IPS-18a (cell line): Measurements from ENCODE around the gene SFN.
"Not testable (repeated sequence)": the region's sequence is repeated elsewhere in the genome, so short reads cannot be mapped to it uniquely, and the experiment has no call there.

Source experiments
- H3K27ac ChIP-seq: one replicate; pipeline ENCODE4 v1.5.1; 2013; ENCODE audit warnings: low read length
- H3K27me3 ChIP-seq: one replicate; pipeline ENCODE4 v1.6.1; 2013; ENCODE audit warnings: mild to moderate bottlenecking, low read length; ENCODE audit not compliant: control insufficient read depth, insufficient read depth
- H3K36me3 ChIP-seq: one replicate; pipeline ENCODE4 v1.6.1; 2013; ENCODE audit warnings: low read depth, low read length; ENCODE audit not compliant: control insufficient read depth
- H3K4me1 ChIP-seq: one replicate; pipeline ENCODE4 v1.6.1; 2013; ENCODE audit warnings: low read depth, low read length; ENCODE audit not compliant: control insufficient read depth
- H3K4me3 ChIP-seq: one replicate; pipeline ENCODE4 v1.5.1; 2013; ENCODE audit warnings: low read length
- H3K9ac ChIP-seq: one replicate; pipeline ENCODE4 v1.6.1; 2013; ENCODE audit warnings: mild to moderate bottlenecking, low read length, moderate library complexity
- H3K9me3 ChIP-seq: one replicate; pipeline ENCODE4 v1.6.1; 2013; ENCODE audit warnings: low read depth, low read length; ENCODE audit not compliant: control insufficient read depth

SFN gene

DNA sequence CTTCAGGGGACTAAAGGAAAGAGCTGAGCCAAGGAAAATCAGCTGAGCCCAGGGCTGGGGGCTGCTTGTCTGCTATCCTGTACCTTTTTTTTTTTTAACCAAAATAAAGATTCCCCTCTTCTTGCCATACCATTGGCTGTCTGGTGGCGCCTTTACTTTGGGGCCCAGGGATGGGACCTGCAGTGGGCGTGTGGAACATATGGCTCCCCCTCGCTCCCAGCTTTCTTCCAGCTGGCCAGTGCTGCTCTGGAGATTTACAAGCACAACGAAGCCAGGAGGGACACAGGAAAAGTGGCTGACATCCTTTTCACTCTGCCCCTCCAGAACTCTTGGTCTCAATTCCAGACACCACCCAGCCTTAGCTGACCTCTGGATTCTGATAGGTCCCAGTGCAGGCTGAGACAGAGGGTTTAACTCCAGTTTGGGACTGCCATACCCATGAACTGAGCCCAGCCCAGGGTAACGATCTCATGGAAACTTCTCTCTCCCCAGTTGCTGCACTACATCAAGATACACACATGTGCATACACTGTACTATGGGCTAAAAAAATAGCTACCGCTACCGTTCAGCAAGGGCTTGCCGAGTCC, 5.4 kb upstream of the SFN start:
- H3K9ac ChIP-seq: no peak overlapping the region
- H3K27ac ChIP-seq: no peak overlapping the region
- no peak overlapping the region for H3K4me3 ChIP-seq
- H3K36me3 ChIP-seq: no peaks in the 10 kb centered on the region
- no peaks in the 10 kb centered on the region for H3K27me3 ChIP-seq
- H3K4me1 ChIP-seq: peaks cover 5% of the 10 kb centered on the region
- no peaks in the 10 kb centered on the region for H3K9me3 ChIP-seq

DNA sequence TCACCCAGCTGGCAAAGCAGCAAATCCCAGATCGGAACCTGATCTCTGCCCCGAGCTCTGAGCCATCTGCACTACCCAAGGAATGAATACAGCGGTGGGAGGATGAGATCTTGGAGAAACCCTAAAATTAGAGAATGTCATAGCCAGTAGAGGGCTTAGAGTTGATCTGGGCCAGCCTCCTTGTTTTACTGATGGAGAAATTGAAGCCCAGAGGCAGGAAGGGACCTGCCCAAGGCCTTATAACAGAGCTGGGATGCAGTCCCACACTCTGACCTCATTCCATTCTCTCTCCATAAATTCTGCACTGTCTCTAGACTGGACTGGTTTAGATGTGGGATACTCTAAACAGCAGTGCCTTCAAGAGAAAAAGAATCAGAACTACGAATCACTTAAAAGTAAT, 4.8 kb upstream of the SFN start:
- Histone ChIP-seq H3K4me1 (peaks cover 5% of the 10 kb centered on the region), H3K27me3 (no peaks in the 10 kb centered on the region), H3K9me3 (no peaks in the 10 kb centered on the region), H3K36me3 (no peaks in the 10 kb centered on the region), H3K4me3 (no peak overlapping the region), H3K9ac (no peak overlapping the region), H3K27ac (no peak overlapping the region)

DNA sequence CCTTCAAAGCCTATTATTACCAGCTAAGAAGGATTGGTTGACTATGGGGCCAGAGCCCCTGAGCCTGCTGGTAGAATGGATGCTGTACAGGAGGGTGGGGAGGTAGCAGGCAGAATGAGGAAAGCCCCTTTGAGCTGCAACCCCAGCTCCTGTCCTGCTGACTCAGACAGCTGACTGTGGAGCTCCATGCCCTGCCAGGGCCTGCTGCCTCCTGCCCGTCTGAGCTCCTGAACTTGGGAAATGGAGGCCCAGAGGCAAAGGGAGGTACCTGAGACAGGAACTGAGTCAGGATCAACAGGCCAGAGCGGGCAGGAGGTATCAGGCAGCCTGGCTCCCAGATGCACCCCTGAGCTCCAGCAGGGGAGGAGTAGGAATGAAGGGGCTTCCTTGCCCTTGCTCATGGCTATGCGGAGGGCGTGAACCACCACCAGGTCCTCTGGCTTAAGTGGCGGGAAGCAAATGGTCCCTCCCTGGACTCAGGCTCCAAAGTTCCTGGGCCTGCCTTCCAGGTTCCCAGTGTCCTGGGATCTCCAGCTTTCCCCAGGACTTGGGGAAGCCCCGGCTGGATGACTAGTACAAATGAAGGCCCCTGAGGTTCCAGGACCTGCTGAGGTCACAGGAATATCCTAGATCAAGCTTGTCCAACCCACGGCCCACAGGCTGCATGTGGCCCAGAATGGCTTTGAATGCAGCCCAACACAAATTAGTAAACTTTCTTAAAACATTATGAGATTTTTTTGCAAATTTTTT, 3.9 kb upstream of the SFN start:
- H3K4me1 ChIP-seq: peaks cover 5% of the 10 kb centered on the region
- no peaks in the 10 kb centered on the region for H3K36me3 ChIP-seq
- H3K9me3 ChIP-seq: no peaks in the 10 kb centered on the region
- H3K27me3 ChIP-seq: peaks cover 7% of the 10 kb centered on the region
- H3K4me3 ChIP-seq: no peak overlapping the region
- H3K27ac ChIP-seq: no peak overlapping the region
- H3K9ac ChIP-seq: no peak overlapping the region

DNA sequence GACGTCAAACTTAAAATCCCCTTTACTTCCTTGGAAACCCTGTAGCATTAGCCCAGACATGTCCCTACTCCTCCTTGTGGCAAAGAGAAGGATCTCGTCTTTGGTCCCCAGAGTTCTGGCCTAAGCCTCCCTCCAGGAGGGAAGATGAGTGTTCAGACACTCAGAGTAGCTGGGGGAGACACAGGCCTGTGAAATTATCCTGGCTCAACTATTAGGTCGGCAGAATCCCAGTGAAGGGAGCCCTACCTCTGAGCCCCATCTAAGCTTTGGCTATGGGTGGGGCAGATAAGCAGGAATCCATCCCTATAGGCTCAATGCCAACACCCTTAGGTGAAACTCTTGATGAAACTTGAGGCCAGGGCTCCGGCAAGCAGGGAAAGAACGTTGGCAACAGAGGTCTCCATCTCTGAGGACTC, 1.7 kb upstream of the SFN start:
- H3K36me3 ChIP-seq: no peaks in the 10 kb centered on the region
- peaks cover 12% of the 10 kb centered on the region for H3K27me3 ChIP-seq
- no peaks in the 10 kb centered on the region for H3K9me3 ChIP-seq
- H3K9ac ChIP-seq: no peak overlapping the region
- no peak overlapping the region for H3K4me3 ChIP-seq
- no peak overlapping the region for H3K27ac ChIP-seq
- peaks cover 5% of the 10 kb centered on the region for H3K4me1 ChIP-seq

DNA sequence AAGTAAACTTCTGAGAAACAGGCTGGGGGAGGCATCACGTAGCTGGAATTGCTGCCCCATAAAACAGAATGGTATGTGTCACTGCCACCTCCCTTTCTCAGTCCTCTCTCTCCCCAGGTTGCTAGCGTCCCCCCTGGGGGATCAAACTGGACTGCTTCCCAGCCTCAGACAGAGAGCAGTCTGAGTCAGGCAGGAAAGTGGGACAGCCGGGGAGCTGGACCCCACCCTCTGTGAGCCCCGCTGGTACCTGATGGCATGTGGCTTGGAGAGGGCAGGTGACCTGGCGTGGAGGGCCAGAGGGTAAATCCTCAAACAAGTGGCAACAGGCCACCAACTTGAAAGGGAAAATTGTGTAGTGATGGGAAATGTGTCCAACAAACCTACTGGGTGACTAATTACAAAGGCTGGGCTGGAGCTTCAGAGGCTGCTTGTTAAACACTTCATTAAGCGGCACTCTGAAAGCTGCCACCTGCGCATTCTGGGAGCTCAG, 1.0 kb upstream of the SFN start:
- Histone ChIP-seq H3K9ac (no peak overlapping the region), H3K27ac (no peak overlapping the region), H3K27me3 (peaks cover 12% of the 10 kb centered on the region), H3K4me1 (peaks cover 5% of the 10 kb centered on the region), H3K9me3 (no peaks in the 10 kb centered on the region), H3K4me3 (no peak overlapping the region), H3K36me3 (no peaks in the 10 kb centered on the region)

DNA sequence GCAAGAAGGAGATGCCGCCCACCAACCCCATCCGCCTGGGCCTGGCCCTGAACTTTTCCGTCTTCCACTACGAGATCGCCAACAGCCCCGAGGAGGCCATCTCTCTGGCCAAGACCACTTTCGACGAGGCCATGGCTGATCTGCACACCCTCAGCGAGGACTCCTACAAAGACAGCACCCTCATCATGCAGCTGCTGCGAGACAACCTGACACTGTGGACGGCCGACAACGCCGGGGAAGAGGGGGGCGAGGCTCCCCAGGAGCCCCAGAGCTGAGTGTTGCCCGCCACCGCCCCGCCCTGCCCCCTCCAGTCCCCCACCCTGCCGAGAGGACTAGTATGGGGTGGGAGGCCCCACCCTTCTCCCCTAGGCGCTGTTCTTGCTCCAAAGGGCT, 732 bp downstream of the SFN start:
- H3K4me3 ChIP-seq: no peak overlapping the region
- no peaks in the 10 kb centered on the region for H3K9me3 ChIP-seq
- H3K36me3 ChIP-seq: no peaks in the 10 kb centered on the region
- peaks cover 5% of the 10 kb centered on the region for H3K4me1 ChIP-seq
- H3K27ac ChIP-seq: no peak overlapping the region
- H3K27me3 ChIP-seq: peaks cover 12% of the 10 kb centered on the region
- no peak overlapping the region for H3K9ac ChIP-seq

DNA sequence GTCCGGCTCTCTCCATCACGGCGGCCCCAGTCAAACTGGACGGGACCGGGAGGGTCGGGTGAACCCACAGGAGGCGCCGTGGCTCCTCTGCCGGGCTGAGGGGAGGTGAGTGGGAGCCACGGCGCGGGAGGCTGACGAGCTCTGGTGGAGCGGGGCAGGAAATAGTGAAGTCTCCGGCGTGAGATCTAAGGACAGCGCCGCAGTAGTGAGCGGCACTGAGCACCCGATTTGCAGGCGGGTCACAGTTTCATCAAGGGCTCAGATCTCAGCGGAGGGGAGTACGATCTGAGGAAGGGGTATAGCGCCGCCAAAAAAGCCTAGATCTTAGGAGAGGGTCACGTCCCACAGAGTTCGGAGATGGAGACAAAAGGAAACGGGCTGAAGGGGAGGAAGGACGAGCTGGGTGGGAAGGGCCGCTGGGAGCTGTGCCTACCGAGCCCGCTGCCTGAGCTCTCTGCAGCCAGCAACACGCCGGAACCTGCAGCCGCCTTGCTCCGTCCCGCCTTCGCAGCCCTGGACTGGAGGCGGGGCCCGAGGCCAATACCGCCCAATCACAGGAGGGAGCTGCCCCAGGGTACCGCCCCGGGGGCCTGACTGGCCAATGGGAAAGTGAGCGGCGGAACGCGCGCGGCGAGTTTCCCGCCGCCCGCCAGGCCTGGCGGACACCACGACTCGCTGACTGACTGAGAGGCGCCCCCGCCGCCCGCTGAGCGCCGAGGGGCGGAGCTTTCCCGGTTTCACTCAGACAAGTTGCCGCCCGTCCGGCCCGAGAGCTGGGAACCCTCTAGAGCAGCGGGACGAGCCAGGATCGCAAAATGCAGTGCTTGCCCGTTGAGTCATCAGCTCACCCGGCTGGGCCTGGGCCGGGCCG, 1.9 kb downstream of the SFN start:
- no peaks in the 10 kb centered on the region for H3K36me3 ChIP-seq
- H3K4me3 ChIP-seq: peak overlapping the region; percentile 64
- peaks cover 5% of the 10 kb centered on the region for H3K4me1 ChIP-seq
- H3K9ac ChIP-seq: peak overlapping the region; percentile 61
- H3K9me3 ChIP-seq: no peaks in the 10 kb centered on the region
- peaks cover 12% of the 10 kb centered on the region for H3K27me3 ChIP-seq
- no peak overlapping the region for H3K27ac ChIP-seq

DNA sequence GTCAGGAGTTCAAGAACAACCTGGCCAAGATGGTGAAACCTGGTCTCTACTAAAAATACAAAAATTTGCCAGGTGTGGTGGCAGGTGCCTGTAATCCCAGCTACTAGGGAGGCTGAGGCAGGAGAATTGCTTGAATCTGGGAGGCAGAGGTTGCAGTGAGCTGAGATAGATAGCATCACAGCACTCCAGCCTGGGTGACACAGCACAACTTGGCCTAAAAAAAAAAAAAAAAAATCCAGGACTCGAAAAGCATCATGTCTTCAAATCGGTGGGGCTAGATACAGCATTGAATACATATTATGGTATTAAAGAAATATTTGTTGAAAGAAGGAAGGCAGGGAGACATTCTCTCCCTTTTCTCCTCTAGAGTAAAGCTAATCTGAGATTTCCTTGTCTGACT, 10.1 kb downstream of the SFN start:
- H3K27ac ChIP-seq: not testable (repeated sequence)

DNA sequence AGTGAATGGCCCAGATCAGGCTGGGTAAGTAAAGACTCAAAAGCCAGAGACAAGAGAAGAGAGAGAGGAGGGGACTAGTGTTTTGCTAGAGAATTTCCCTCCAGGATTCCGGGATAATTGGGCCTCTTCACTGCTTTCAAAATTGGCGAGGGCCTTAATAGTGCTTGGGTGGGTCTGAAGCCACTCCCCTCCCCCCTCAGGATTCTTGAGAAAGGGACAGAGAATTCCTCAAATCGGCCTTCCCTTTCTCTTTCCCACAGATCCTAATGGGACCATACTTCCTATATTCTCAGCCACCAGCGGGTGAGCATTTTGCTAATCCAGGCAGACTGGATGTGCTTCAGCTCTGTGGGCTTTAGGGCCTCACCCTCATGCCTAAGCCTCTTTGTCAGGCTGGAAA, 11.9 kb downstream of the SFN start:
- Histone ChIP-seq H3K9me3 (no peaks in the 10 kb centered on the region), H3K9ac (no peak overlapping the region), H3K4me1 (no peaks in the 10 kb centered on the region), H3K27ac (no peak overlapping the region), H3K27me3 (no peaks in the 10 kb centered on the region), H3K4me3 (no peak overlapping the region), H3K36me3 (peaks cover 9% of the 10 kb centered on the region)

More for the DNA sequence above, 10.1 kb downstream of the SFN start:
- H3K36me3 ChIP-seq, H3K4me3 ChIP-seq, H3K9ac ChIP-seq, H3K4me1 ChIP-seq, H3K9me3 ChIP-seq, H3K27me3 ChIP-seq: not testable (repeated sequence)

DNA sequence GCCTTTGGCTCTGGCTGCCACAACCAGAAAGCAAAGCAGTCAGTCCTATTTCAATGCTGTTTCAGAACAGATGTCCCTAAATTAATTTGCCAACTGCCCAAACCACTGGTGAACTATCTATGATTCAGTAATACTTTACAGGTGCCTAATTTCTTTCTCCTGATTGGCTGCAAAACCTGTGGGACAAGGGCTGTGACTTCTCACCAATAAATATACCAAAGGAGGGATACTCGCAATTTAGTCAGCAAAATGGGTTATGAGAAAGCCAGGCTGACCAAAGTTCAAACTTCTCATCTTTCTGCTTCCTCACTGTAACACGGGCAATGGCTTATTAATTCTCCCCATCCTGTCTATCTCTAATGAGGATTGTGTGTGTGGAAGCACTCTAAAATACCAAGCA, 14.4 kb downstream of the SFN start:
- Histone ChIP-seq H3K27me3 (no peaks in the 10 kb centered on the region), H3K9ac (no peak overlapping the region), H3K36me3 (peaks cover 22% of the 10 kb centered on the region), H3K4me3 (no peak overlapping the region), H3K9me3 (no peaks in the 10 kb centered on the region), H3K4me1 (no peaks in the 10 kb centered on the region), H3K27ac (no peak overlapping the region)

DNA sequence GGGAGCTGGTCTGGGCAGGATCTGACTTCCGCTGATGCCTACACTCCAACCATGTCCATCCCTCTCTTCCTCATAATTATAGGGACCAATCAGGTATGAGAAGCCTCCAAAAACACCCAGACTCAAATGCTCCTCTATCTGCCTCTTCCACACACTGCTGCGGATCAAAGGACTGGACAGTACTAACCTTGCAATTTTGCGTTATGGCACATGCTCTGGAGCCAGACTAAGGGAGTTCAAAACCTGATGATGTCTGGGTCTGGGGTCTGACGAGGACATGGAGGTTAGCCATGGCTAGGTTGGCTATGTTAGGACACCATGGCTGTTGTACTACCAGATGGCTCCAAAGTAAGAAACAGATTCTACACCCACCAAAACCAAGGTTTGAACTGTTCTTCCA, 16.8 kb downstream of the SFN start:
- no peak overlapping the region for H3K4me3 ChIP-seq
- no peak overlapping the region for H3K9ac ChIP-seq
- no peaks in the 10 kb centered on the region for H3K27me3 ChIP-seq
- H3K36me3 ChIP-seq: peaks cover 46% of the 10 kb centered on the region
- no peaks in the 10 kb centered on the region for H3K9me3 ChIP-seq
- H3K27ac ChIP-seq: no peak overlapping the region
- no peaks in the 10 kb centered on the region for H3K4me1 ChIP-seq
